Glutamatergic neuron (in vitro differentiated cells): ENCODE results near the gene PRRG4. TPM values are rescaled to one million over a fixed set of nuclear protein-coding genes. Genes with fewer than 3 reads are reported as not detected.

ENCODE experiments used
- DNase-seq: peaks from one replicate; pipeline ENCODE4 v3.0.0; 2022
- H3K27ac Mint-ChIP-seq: one replicate; pipeline ENCODE4 v1.8.0; 2020; ENCODE audit warnings: mild to moderate bottlenecking, mixed read lengths, inconsistent platforms; ENCODE audit not compliant: unreplicated experiment
- H3K27me3 Mint-ChIP-seq: one replicate; pipeline ENCODE4 v1.8.0; 2020; ENCODE audit warnings: mild to moderate bottlenecking, moderate library complexity, mixed read lengths, inconsistent platforms; ENCODE audit not compliant: unreplicated experiment
- H3K36me3 Mint-ChIP-seq: one replicate; pipeline ENCODE4 v1.8.0; 2020; ENCODE audit warnings: mild to moderate bottlenecking, mixed read lengths, inconsistent platforms; ENCODE audit not compliant: unreplicated experiment
- H3K4me1 Mint-ChIP-seq: one replicate; pipeline ENCODE4 v1.8.0; 2020; ENCODE audit warnings: mild to moderate bottlenecking, low read depth, mixed read lengths, inconsistent platforms; ENCODE audit not compliant: unreplicated experiment
- H3K4me3 Mint-ChIP-seq: one replicate; pipeline ENCODE4 v1.8.0; 2020; ENCODE audit warnings: mild to moderate bottlenecking, mixed read lengths, inconsistent platforms; ENCODE audit not compliant: unreplicated experiment
- H3K9me3 Mint-ChIP-seq: one replicate; pipeline ENCODE4 v1.8.0; 2020; ENCODE audit warnings: mild to moderate bottlenecking, moderate library complexity, mixed read lengths, inconsistent platforms; ENCODE audit not compliant: unreplicated experiment
- total RNA-seq: library from RNA; stranded (reverse); fragmentation: NEBNext Ultra II Directional; extraction: Animal tissue kit (Norgen Biotek cat#: 25700); gene quantifications from one replicate; pipeline ENCODE4 v1.2.1, GENCODE V29; 2021; ENCODE audit not compliant: unreplicated experiment
- TF ChIP-seq, protein P1 (sequence below): fragments of 200-600 bp; sonication (generic); IDR thresholded peaks from one replicate; pipeline ENCODE4 v1.5.0; 2021; ENCODE audit not compliant: partially characterized antibody, unreplicated experiment

PRRG4 gene
- total RNA-seq, 1 donor from 2014 or later: 0.10 TPM

- H3K9me3 Mint-ChIP-seq: no peaks in the 10 kb centered on the region
- peaks cover 2% of the 10 kb centered on the region for H3K27me3 Mint-ChIP-seq
- DNase-seq: no peak
- H3K4me3 Mint-ChIP-seq: no peak overlapping the region
- H3K4me1 Mint-ChIP-seq: no peaks in the 10 kb centered on the region
- H3K27ac Mint-ChIP-seq: no peak overlapping the region
- TF ChIP-seq, protein P1, sequence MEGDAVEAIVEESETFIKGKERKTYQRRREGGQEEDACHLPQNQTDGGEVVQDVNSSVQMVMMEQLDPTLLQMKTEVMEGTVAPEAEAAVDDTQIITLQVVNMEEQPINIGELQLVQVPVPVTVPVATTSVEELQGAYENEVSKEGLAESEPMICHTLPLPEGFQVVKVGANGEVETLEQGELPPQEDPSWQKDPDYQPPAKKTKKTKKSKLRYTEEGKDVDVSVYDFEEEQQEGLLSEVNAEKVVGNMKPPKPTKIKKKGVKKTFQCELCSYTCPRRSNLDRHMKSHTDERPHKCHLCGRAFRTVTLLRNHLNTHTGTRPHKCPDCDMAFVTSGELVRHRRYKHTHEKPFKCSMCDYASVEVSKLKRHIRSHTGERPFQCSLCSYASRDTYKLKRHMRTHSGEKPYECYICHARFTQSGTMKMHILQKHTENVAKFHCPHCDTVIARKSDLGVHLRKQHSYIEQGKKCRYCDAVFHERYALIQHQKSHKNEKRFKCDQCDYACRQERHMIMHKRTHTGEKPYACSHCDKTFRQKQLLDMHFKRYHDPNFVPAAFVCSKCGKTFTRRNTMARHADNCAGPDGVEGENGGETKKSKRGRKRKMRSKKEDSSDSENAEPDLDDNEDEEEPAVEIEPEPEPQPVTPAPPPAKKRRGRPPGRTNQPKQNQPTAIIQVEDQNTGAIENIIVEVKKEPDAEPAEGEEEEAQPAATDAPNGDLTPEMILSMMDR: no peak
- H3K36me3 Mint-ChIP-seq: no peaks in the 10 kb centered on the region
Observed at GRCh38 chr11:32847511-32847910, 17.8 kb downstream of the PRRG4 start.

- Mint-ChIP-seq H3K27ac (no peak overlapping the region), H3K36me3 (no peaks in the 10 kb centered on the region), H3K4me3 (no peak overlapping the region), H3K9me3 (no peaks in the 10 kb centered on the region), H3K4me1 (no peaks in the 10 kb centered on the region), H3K27me3 (peaks cover 2% of the 10 kb centered on the region)
- TF ChIP-seq, protein P1: no peak
- DNase-seq: no peak
Observed at GRCh38 chr11:32849761-32850160, 20.0 kb downstream of the PRRG4 start.

DNA sequence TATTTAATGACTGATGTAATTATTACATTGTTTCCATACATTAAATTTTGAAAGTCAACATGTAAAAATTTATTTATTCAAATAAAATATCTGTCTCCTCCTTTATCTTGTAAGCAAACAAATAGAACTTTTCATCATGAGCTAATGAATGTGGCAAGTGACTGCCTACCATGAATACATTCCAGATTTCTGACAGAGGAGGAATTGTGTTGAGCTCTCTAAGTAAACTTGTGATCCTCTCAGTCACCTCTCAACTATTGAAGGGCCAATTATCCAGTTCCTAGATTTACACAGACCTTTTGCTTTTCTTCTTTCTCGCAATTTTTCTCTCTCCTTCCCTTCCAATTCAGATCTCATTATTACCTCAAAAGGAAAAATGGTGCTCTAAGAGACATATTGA lies 21.5 kb downstream of the PRRG4 start:
- no peaks in the 10 kb centered on the region for H3K9me3 Mint-ChIP-seq
- TF ChIP-seq, protein P1: no peak
- H3K36me3 Mint-ChIP-seq: no peaks in the 10 kb centered on the region
- H3K4me3 Mint-ChIP-seq: no peak overlapping the region
- no peak overlapping the region for H3K27ac Mint-ChIP-seq
- H3K27me3 Mint-ChIP-seq: peaks cover under 1% of the 10 kb centered on the region
- no peaks in the 10 kb centered on the region for H3K4me1 Mint-ChIP-seq
- DNase-seq: no peak

DNA sequence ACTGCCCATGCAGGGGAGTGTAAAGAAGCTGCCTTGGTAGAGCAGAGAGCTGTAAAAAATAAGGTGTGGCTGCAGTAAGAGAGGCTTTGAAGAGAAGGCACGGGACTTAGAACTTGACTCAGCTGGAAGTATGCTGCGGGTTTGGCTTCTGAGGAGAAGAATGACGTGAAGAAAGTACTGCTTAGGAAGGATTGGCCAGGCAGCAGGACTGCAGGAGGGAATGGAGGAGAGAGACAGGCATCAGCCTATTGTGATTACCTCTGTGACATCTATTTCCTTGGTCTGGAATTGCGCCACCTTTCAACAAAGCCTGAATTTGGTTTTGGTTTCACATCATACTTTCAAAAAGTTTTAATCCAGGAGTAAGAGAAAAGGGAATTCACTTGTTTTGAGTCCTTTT lies 22.5 kb downstream of the PRRG4 start:
- H3K4me1 Mint-ChIP-seq: no peaks in the 10 kb centered on the region
- TF ChIP-seq, protein P1: no peak
- H3K9me3 Mint-ChIP-seq: no peaks in the 10 kb centered on the region
- H3K36me3 Mint-ChIP-seq: no peaks in the 10 kb centered on the region
- no peaks in the 10 kb centered on the region for H3K27me3 Mint-ChIP-seq
- no peak overlapping the region for H3K4me3 Mint-ChIP-seq
- H3K27ac Mint-ChIP-seq: no peak overlapping the region
- DNase-seq: no peak

GRCh38 chr11:32855601-32856000 lies 25.9 kb downstream of the PRRG4 start:
- Mint-ChIP-seq H3K4me3 (no peak overlapping the region), H3K9me3 (no peaks in the 10 kb centered on the region), H3K27ac (no peak overlapping the region), H3K36me3 (no peaks in the 10 kb centered on the region), H3K27me3 (no peaks in the 10 kb centered on the region), H3K4me1 (no peaks in the 10 kb centered on the region)
- no peak for DNase-seq
- TF ChIP-seq, protein P1: no peak
